ENCODE data around the gene AKAP13. TPM values are rescaled to one million over a fixed set of nuclear protein-coding genes. Genes with fewer than 3 reads are reported as not detected.
A peak's percentile ranks its signal among the peaks of the same experiment; 100 is the strongest.

AKAP13 gene
- total and polyA plus RNA-seq, 2 of the 13 experiments (the other 11 are each of a cell fraction or from before 2014, with no cell fraction given) = 6.7 to 27.1 TPM

- no peak overlapping the region for H3K9ac ChIP-seq (ENCODE audit: insufficient read depth, low read depth, low read length)
- H3K27me3 ChIP-seq (ENCODE audit: control insufficient read depth in 1 of 2, insufficient read depth in 2 of 2, low read length in 2 of 2) = no peaks in the 10 kb centered on the region; a peak in 1 of 5 replicates
- WGBS (ENCODE audit: low lambda C conversion rate) = 85% methylated on average over 8 of the region's 8 CpGs
- H3K27ac ChIP-seq (ENCODE audit: extremely low read length, insufficient read depth, low read length) = no peak overlapping the region
- H3K4me3 ChIP-seq (replicated peaks in 1 of 3; ENCODE audit: insufficient read depth in 1 of 3, low read depth in 2 of 3, low read length in 3 of 3) = no peak overlapping the region
- no peaks in the 10 kb centered on the region for H3K9me3 ChIP-seq (ENCODE audit: low read length)
- ChIA-PET POLR2A (no interaction called here), CTCF (ENCODE audit: low intra/inter-chr PET ratio, low total read pairs) (interaction anchor here (1.1 to 2.7 kb wide), 3 partner anchors 19 to 208 kb away, joined by 4 to 14 read pairs (median 7); no protein-coding TSS in a partner anchor)
- DNase-seq (ENCODE audit: low spot score) (peak; percentile 53), ATAC-seq (peak; percentile 62; the same call in 2 of the 3 replicates), FAIRE-seq (peak; percentile 76)
- in situ Hi-C loops (cut with HindIII; ENCODE audit: extremely low pct_ligation_motif_present, low pct_unique_long_range_greater_than_20kb) (no loop called here), intact Hi-C loops (cut with micrococcal nuclease; ENCODE audit: unreplicated experiment) (loop anchor here (1.0 to 5.0 kb wide), 3 partner anchors 18 to 209 kb away; no protein-coding TSS in a partner anchor)
- no peak overlapping the region for H3K4me2 ChIP-seq (ENCODE audit: low read depth, low read length)
- peaks cover 8% of the 10 kb centered on the region; the same call in 1 of the 2 replicates for H3K4me1 ChIP-seq (ENCODE audit: insufficient read depth, low read length)
- no peaks in the 10 kb centered on the region; a peak in 1 of 5 replicates for H3K36me3 ChIP-seq (replicated peaks in 1 of 2; ENCODE audit: control insufficient read depth in 1 of 2, insufficient read depth in 2 of 2, low read length in 2 of 2)
- peaks cover 4% of the 10 kb centered on the region for H3K79me2 ChIP-seq (ENCODE audit: insufficient read depth, low read length)
- 0 out of 2 replicates have a peak, but pooled peaks cover 3% of the 10 kb centered on the region for H4K20me1 ChIP-seq (ENCODE audit: insufficient read depth, low read length)
- H2AFZ ChIP-seq (ENCODE audit: low read length) = no peak overlapping the region
- BruUV-seq (replicated peaks) = no TSS peak
- TF ChIP-seq STAG1 (CRISPR knock-in tag; IDR thresholded peaks at IDR 0.05) (peak; percentile 49), SMC3 (IDR thresholded peaks at IDR 0.05; ENCODE audit: low read length) (peak; percentile 41; the same call in 1 of the 2 replicates), ZNF660 (CRISPR knock-in tag; IDR thresholded peaks at IDR 0.05; ENCODE audit: borderline replicate concordance, low read depth) (no peak), FOXA1 (IDR thresholded peaks at IDR 0.05) (no peak), FOXA1 (CRISPR knock-in tag; IDR thresholded peaks at IDR 0.05) (no peak), DZIP1 (CRISPR knock-in tag; IDR thresholded peaks at IDR 0.05) (no peak), CREB1 (IDR thresholded peaks at IDR 0.05) (no peak), CREB1 (CRISPR knock-in tag; IDR thresholded peaks at IDR 0.05) (0 out of 2 replicates have a peak, but pooled peaks have one; percentile 20), CBFB (CRISPR knock-in tag; IDR thresholded peaks at IDR 0.05) (no peak), ZNF547 (CRISPR knock-in tag; IDR thresholded peaks at IDR 0.05) (no peak), CTCF (CRISPR knock-in tag; IDR thresholded peaks at IDR 0.05) (peak; percentile 55)
These were observed 124.6 kb downstream of the AKAP13 start for GRCh38 chr15:85504749-85505676.
